GDM1 (cell line): Measurements from ENCODE around the gene COL17A1.

Experiments
- DNase-seq: peaks from one replicate; lab custom pipeline; 2025; lab: John Stamatoyannopoulos, UW

COL17A1 gene

DNA sequence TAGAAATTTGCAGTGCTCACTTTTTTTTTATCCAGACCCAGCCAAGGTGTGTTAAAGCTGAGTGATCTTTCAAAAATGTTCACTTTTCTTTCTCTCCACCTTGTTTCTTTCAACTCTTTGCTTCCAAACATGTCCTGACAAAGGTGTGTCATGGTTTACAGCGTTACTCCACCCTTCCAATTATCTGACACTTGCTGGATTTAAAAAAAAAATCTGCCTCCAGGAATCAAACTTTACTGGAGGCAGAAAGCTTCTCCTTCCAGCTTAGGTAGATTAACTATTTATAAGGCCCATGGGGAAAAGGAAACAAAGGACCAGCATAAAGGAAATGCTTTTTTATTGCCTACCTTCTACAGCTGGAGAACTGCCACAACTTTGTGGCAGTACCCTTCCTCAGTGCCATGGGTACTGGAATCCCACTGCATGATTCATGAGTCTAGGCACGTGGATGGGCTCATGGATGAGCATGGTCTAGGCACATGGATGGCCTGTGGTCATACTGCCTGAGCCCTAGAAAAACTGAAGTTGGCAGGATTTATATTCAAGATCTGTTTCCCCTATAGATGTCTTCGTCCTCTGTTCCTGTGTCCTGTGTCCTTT, at the start of gene COL17A1:
TSS of gene COL17A1 (minus strand) at position 80 of the 600 bp plus-strand sequence. CDS start 5,207 bp downstream, outside the sequence.
- DNase-seq = no peak

DNA sequence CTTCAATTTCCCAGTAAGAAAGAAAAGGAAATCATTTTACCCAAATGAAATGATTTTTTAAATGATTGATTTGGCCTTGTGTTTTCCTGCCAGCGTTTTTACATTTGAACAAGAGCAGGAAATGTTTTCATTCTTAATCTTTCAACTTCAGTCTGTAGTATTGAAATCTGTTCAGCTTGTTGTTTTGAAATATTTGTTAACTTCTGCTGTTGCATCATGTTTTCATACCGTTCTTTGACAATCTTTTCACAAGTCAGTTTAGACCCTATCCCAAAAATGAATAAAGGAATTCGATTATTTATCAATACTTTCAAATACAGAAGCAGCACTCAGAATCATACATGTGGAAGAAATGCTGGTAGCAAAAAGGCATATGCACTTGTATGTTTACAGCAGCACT, 44.4 kb upstream of the COL17A1 start:
- no peak for DNase-seq

DNA sequence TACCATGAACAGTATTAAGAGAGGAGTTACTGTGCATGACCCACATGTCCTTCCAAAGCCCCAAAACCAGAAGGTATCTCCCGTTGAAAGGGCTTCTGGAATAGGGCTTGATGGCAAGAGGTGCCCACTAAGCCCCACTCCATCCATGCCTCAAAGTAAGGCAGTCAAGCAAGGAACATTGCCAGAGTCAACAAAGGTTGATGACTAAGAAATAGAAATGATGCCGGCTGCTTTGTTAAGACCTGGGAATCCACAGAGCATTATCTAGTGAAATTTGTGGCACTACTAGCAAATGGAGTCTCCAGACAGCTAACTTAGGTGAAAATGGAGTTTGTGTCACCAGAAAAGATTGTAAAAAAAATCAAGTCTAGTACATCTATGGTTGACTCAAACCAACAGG, 42.5 kb upstream of the COL17A1 start:
- DNase-seq = no peak

DNA sequence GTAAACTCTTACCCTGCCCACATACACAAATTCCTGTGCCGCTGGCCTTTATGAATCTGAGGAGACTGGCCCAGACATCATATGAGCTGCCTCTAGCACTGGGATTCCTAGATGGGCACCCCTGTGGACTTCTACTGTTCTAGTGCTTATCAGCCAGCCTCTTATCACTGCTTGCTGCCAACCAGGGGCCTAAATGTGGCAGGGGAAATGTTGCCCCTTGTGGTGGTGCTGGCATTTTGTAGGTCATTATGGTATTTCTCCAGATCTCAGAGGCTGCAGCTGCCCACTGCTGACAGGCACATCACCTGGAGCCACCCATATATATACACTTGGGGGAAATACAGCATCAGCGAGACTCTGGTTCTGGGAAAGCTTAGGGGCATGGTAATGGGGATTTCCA, 41.7 kb upstream of the COL17A1 start:
- DNase-seq = no peak

- DNase-seq = no peak
These were observed 37.7 kb upstream of the COL17A1 start for GRCh38 chr10:104123397-104123796.

GRCh38 chr10:104122225-104123107, 36.8 kb upstream of the COL17A1 start:
- no peak for DNase-seq

GRCh38 chr10:104121485-104122224, 36.0 kb upstream of the COL17A1 start, which contains the start of gene SFR1:
TSS of gene SFR1 (plus strand) at chr10:104122171. CDS start at chr10:104122184, 13 bp downstream.
- DNase-seq = peak; percentile 100

- peak; percentile 46 for DNase-seq
These were observed 35.3 kb upstream of the COL17A1 start for GRCh38 chr10:104120903-104121484.

DNA sequence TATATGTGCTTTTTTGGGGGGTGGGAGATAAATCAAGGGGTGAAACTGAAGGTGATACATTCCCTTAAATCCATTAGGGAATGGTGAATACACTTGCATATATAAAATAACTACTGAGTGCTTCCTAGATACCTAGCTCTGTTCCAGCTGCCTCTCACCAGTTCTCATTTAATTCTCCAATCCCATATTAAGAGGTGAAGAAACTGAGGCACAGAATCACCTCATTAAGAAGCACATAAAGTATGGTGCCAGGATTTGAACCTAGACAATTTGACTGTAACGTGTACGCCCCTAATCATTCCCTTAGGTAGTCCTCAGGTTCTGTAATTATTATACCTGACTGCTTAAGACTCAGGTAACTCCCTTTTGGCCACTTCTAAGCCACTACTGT, 34.8 kb upstream of the COL17A1 start:
- no peak for DNase-seq

DNA sequence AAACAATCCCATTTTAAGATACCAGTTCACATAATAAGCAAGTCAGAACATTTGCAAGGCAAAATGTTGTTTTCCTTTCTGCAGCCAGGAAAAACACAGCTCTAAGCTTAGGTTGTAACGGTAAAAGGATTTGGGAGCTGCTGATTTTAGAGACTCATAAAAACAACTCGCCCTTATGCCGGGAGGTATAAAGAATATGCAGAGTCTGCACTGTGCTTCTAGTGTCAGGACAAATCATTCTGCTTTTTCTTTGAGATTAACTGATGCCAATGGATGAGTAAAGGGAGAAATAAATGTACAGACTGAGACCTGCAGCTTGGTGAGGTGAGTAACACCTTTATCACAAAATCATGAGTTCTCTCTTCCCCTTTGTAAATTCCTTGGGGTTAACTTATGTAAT, 34.3 kb upstream of the COL17A1 start:
- DNase-seq = no peak

- no peak for DNase-seq
These were observed 32.2 kb upstream of the COL17A1 start for GRCh38 chr10:104117839-104118323.

GRCh38 chr10:104113376-104113956, 27.8 kb upstream of the COL17A1 start:
- DNase-seq = no peak

DNA sequence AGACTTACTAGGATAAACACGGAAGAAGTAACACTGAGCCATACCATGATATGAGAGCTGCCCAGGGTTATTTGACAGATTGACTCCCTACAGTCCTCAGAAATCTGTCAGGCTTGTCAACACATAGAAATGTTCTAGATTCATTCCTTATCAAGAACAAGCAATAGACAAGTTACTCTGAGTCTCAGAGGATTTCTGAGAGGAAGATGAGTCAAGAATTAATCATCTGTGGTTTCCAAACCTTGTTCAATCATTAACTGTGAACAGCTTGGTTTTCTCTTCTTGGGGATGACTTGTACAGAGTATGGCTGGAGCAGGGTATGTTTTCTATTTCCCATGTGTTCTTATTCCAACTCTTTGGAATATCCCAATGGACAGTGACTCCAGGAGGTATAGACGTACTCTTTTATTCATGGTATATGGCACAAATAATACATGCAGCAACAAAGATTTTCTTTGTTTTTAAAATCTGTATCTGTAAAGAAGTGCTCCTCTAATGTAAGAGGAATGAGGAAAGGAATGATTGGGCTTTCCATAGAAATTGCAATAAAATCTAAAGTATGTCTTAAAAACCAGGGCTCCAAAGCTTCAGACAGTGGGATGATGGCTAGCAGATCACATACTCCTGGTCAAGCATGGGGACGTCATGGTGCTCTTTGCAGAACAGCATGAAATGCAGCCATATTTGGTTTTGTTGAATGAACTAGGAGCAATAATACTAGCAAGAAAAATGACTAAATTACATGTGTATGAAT, 24.4 kb upstream of the COL17A1 start:
- no peak for DNase-seq

- DNase-seq = no peak
These were observed 19.2 kb upstream of the COL17A1 start for GRCh38 chr10:104104926-104105325.

- DNase-seq = no peak
These were observed 18.7 kb upstream of the COL17A1 start for GRCh38 chr10:104104418-104104817.

GRCh38 chr10:104103956-104104355, 18.3 kb upstream of the COL17A1 start:
- no peak for DNase-seq

DNA sequence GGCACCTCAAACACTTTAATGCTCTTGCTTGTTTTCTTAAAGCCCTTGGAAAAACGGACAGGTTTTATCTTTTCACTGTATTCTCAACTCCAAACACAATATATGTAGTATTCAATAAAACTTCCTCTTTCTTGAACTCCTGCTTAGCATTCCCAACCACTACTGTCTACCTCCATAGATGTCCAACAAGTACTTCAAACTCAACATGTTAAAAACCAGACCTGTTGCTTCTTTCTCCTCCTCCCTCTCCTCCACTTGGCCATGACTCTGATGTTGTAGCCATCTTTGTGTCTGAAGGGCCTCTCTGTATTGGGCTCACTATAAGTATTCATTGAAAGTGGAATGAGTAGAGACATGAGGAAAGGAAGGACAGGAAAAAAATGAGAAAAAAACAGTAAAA, 16.2 kb upstream of the COL17A1 start:
- DNase-seq = no peak

DNA sequence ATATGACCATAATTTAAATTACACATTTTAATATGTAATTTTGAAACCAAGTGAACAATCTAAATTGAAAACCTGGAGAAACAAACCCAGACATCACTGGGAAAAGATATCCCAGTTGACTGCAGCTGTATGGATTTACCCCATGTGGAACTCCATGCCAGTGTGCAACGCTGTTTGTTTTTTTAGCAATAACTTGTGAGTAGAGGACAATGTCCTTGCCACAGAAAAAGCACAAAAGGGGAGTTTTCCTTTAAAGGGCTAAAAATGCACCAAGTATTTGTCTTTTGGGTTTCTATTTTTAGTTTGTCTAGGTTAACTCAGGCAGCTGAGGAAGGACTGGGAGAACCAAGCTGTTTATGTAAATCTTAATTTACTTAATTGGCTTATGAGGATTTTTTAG, 15.1 kb upstream of the COL17A1 start:
- no peak for DNase-seq

DNA sequence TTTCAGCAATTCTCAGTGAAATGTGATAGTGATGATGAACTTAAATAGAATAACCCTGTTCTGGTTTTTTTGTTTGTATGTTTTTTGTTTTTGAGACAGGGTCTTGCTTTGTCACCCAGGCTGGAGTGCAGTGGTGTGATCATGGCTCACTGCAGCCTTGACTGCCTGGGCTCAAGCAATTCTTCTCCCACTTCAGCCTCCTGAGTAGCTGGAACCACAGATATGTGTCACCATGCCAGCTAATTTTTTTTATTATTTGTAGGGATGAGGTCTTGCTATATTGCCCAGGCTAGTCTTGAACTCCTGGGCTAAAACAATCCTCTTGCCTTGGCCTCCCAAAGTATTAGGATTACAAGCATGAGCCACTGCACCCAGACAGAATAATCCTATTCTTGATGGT, 14.3 kb upstream of the COL17A1 start:
- no peak for DNase-seq

DNA sequence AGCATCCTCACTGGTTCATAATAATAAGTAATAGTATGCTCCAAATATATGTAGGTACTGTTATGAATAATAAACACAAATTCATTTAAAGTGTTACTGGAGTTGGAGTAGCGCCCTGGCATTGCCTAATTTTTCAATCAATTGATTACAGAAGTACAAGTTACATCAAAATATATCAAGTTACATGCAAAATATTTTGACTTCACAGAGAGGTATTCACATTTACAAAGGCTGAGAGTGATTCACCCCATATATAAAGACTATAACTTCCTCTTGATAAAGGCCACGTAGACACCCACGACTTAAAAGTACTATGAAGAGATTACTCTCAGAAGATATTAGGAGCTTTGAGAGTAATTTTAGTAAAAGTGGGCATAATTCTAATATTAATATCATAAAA, 13.6 kb upstream of the COL17A1 start:
- no peak for DNase-seq

GRCh38 chr10:104098358-104098925, 12.8 kb upstream of the COL17A1 start:
- DNase-seq = no peak
